ENCODE measurements around the gene INPP5E.

The INPP5E gene

GRCh38 chr9:136380381-136380780, 59.3 kb downstream of the INPP5E start:
- no peak for DNase-seq

GRCh38 chr9:136379891-136380290, 59.8 kb downstream of the INPP5E start:
- DNase-seq = no peak

GRCh38 chr9:136379401-136379800, 60.2 kb downstream of the INPP5E start:
- DNase-seq = no peak

GRCh38 chr9:136379003-136379287, 60.7 kb downstream of the INPP5E start:
- no peak for DNase-seq
